Measurements from ENCODE around the gene SGIP1. TPM values are rescaled to one million over a fixed set of nuclear protein-coding genes. Genes with fewer than 3 reads are reported as not detected.

SGIP1 gene
- total RNA-seq, 1 donor from 2014 or later: 3.6 TPM

Small RNA genes within 50 kb of the gene (microRNA-seq; reads per million reads assigned to microRNA genes)
- gene MIR3117: 1.6 reads per million

Other genes starting within 250 kb of the SGIP1 start
- 4.6 TPM for gene DYNLT5, start 218.3 kb downstream of the SGIP1 start, total RNA-seq